ENCODE measurements around the gene MVD. TPM values are rescaled to one million over a fixed set of nuclear protein-coding genes. Genes with fewer than 3 reads are reported as not detected.

The MVD gene
- total RNA-seq, 4 donors from 2014 or later: 20.7 to 52.5 (median 43.2) TPM

GRCh38 chr16:88632587-88632930, 30.3 kb downstream of the MVD start:
- H3K4me3 ChIP-seq (replicated peaks in 1 of 3): no peak overlapping the region
- H3K4me1 ChIP-seq: peaks cover 0 to 17% of the 10 kb centered on the region in 2 donors
- peaks cover 28 to 29% of the 10 kb centered on the region in 2 donors for H3K36me3 ChIP-seq
- intact Hi-C loops (cut with DNase I): no loop called here
- no peaks in the 10 kb centered on the region for H3K9me3 ChIP-seq
- no peaks in the 10 kb centered on the region for H3K27me3 ChIP-seq
- DNase-seq: no peak
- no peak for TF ChIP-seq POLR2A (IDR thresholded peaks at IDR 0.05)
- TF ChIP-seq CTCF (IDR thresholded peaks at IDR 0.05): no peak
- 93 to 99% methylated on average over 11 of the region's 11 CpGs for WGBS, 2 donors
- no peak overlapping the region for H3K27ac ChIP-seq

GRCh38 chr16:88631920-88632586, 30.8 kb downstream of the MVD start:
- no peaks in the 10 kb centered on the region for H3K9me3 ChIP-seq
- H3K36me3 ChIP-seq: peaks cover 29% of the 10 kb centered on the region in 2 donors
- intact Hi-C loops (cut with DNase I): no loop called here
- 90 to 92% methylated on average over 20 to 21 of the region's 30 CpGs for WGBS, 2 donors
- H3K4me3 ChIP-seq (replicated peaks in 1 of 3): no peak overlapping the region
- TF ChIP-seq CTCF (IDR thresholded peaks at IDR 0.05): no peak
- no peak for TF ChIP-seq POLR2A (IDR thresholded peaks at IDR 0.05)
- H3K27me3 ChIP-seq: no peaks in the 10 kb centered on the region
- H3K27ac ChIP-seq: no peak overlapping the region
- peaks cover 0 to 17% of the 10 kb centered on the region in 2 donors for H3K4me1 ChIP-seq
- DNase-seq: no peak

GRCh38 chr16:88631384-88631783, 31.5 kb downstream of the MVD start:
- 81 to 83% methylated on average over 16 of the region's 16 CpGs for whole genome bisulfite sequencing, 2 donors
- Histone ChIP-seq H3K9me3 (no peaks in the 10 kb centered on the region), H3K27ac (no peak overlapping the region), H3K27me3 (no peaks in the 10 kb centered on the region), H3K4me3 (replicated peaks in 1 of 3) (no peak overlapping the region), H3K36me3 (peaks cover 29% of the 10 kb centered on the region in 2 donors), H3K4me1 (peaks cover 0 to 17% of the 10 kb centered on the region in 2 donors)
- TF ChIP-seq CTCF (IDR thresholded peaks at IDR 0.05): no peak
- no peak for TF ChIP-seq POLR2A (IDR thresholded peaks at IDR 0.05)
- DNase-seq: no peak
- intact Hi-C loops (cut with DNase I): no loop called here

GRCh38 chr16:88630941-88631340, 31.9 kb downstream of the MVD start:
- DNase-seq: no peak
- Histone ChIP-seq H3K27me3 (no peaks in the 10 kb centered on the region), H3K4me3 (replicated peaks in 1 of 3) (no peak overlapping the region), H3K9me3 (no peaks in the 10 kb centered on the region), H3K36me3 (peaks cover 29% of the 10 kb centered on the region in 2 donors), H3K27ac (no peak overlapping the region), H3K4me1 (peaks cover 0 to 17% of the 10 kb centered on the region in 2 donors)
- no peak for TF ChIP-seq CTCF (IDR thresholded peaks at IDR 0.05)
- no peak for TF ChIP-seq POLR2A (IDR thresholded peaks at IDR 0.05)
- WGBS, 2 donors: 93 to 95% methylated on average over 14 to 19 of the region's 23 CpGs
- intact Hi-C loops (cut with DNase I): no loop called here

GRCh38 chr16:88630433-88630832, 32.5 kb downstream of the MVD start:
- intact Hi-C loops (cut with DNase I): no loop called here
- H3K27ac ChIP-seq: no peak overlapping the region
- TF ChIP-seq POLR2A (IDR thresholded peaks at IDR 0.05): no peak
- H3K4me1 ChIP-seq: peaks cover 0 to 17% of the 10 kb centered on the region in 2 donors
- WGBS, 2 donors: 92 to 95% methylated on average over 9 to 10 of the region's 12 CpGs
- no peak for DNase-seq
- H3K9me3 ChIP-seq: no peaks in the 10 kb centered on the region
- no peak overlapping the region for H3K4me3 ChIP-seq (replicated peaks in 1 of 3)
- H3K27me3 ChIP-seq: no peaks in the 10 kb centered on the region
- peaks cover 29 to 31% of the 10 kb centered on the region in 2 donors for H3K36me3 ChIP-seq

Data from thyroid gland (tissue), 4 donors.